PC-3 (cell line): ENCODE data around the gene PIEZO1. TPM values are rescaled to one million over a fixed set of nuclear protein-coding genes. Genes with fewer than 3 reads are reported as not detected.

Experiments used
- ATAC-seq: fragments of 200-7000 bp; cut with Tn5 transposase; 2 replicates; pipeline ENCODE4 v1.9.1; 2020; ENCODE audit warnings: mild to moderate bottlenecking, moderate library complexity
- BruUV-seq: library from RNA; stranded (reverse); fragments of 400-500 nt; replicated peaks from 2 replicates; lab custom pipeline; 2021; lab: Mats Ljungman, UMichigan
- CTCF ChIA-PET: fragments of 300-600 bp; sonication (Branson Sonifier 250); formaldehyde crosslinking; loops from one replicate; lab custom pipeline; 2022; ENCODE audit warnings: antibody characterized with exemption; lab: Charles Lee
- POLR2A ChIA-PET: fragments of 300-600 bp; sonication (Branson Sonifier 250); formaldehyde crosslinking; loops from one replicate; lab custom pipeline; 2022; ENCODE audit warnings: antibody characterized with exemption; ENCODE audit not compliant: unreplicated experiment; lab: Charles Lee
- DNase-seq: peaks from one replicate; pipeline ENCODE4 v3.0.0-alpha.2; 2015
- H2AFZ ChIP-seq: fragments of 300-600 bp; sonication (generic); 2 replicates; pipeline ENCODE4 v1.6.0; 2016; ENCODE audit warnings: antibody characterized with exemption, low read length
- H3F3A ChIP-seq: fragments of 300-600 bp; sonication (generic); one replicate; pipeline ENCODE4 v1.6.0; 2017; ENCODE audit warnings: antibody characterized with exemption, low read length, control low read depth, mild to moderate bottlenecking; ENCODE audit not compliant: unreplicated experiment
- H3K27ac ChIP-seq: fragments of 300-600 bp; sonication (generic); 2 replicates; pipeline ENCODE4 v1.5.1; 2016; ENCODE audit warnings: mild to moderate bottlenecking, low read length
- H3K27me3 ChIP-seq: fragments of 300-600 bp; sonication (generic); 2 replicates; pipeline ENCODE4 v1.6.1; 2016; ENCODE audit warnings: low read length, mixed read lengths
- H3K36me3 ChIP-seq: fragments of 300-600 bp; sonication (generic); 2 replicates; pipeline ENCODE4 v1.6.1; 2016; ENCODE audit warnings: low read depth, mixed run types, low read length, mixed read lengths
- H3K4me1 ChIP-seq: fragments of 300-600 bp; sonication (generic); 2 replicates; pipeline ENCODE4 v1.5.1; 2016; ENCODE audit warnings: low read length; ENCODE audit not compliant: insufficient read depth
- H3K4me2 ChIP-seq: fragments of 300-600 bp; sonication (generic); 2 replicates; pipeline ENCODE4 v1.6.0; 2016; ENCODE audit warnings: low read length
- H3K4me3 ChIP-seq: fragments of 300-600 bp; sonication (generic); 2 replicates; pipeline ENCODE4 v1.5.1; 2016; ENCODE audit warnings: mild to moderate bottlenecking, low read length, mixed read lengths
- H3K79me2 ChIP-seq: fragments of 300-600 bp; sonication (generic); 2 replicates; pipeline ENCODE4 v1.6.1; 2017; ENCODE audit warnings: low read length, mixed read lengths
- H3K9ac ChIP-seq: fragments of 300-600 bp; sonication (generic); 2 replicates; pipeline ENCODE4 v1.6.0; 2016; ENCODE audit warnings: mild to moderate bottlenecking, low read length
- H3K9me2 ChIP-seq: fragments of 300-600 bp; sonication (generic); replicated peaks from 2 replicates; pipeline ENCODE4 v1.6.1; 2016; ENCODE audit warnings: mixed run types, low read length, mixed read lengths
- H3K9me3 ChIP-seq: fragments of 300-600 bp; sonication (generic); 2 replicates; pipeline ENCODE4 v1.6.1; 2016; ENCODE audit warnings: low read length, mixed read lengths
- H4K20me1 ChIP-seq: fragments of 300-600 bp; sonication (generic); 2 replicates; pipeline ENCODE4 v1.6.1; 2016; ENCODE audit warnings: low read length, mixed read lengths
- CTCF ChIP-seq: fragments of 300-600 bp; sonication (generic); conservative IDR thresholded peaks from 2 replicates; pipeline ENCODE4 v1.5.1; 2017; ENCODE audit warnings: antibody characterized with exemption, low read depth, mild to moderate bottlenecking, low read length
- EZH2 ChIP-seq: fragments of 300-600 bp; sonication (generic); IDR thresholded peaks from one replicate; pipeline ENCODE4 v1.6.1; 2017; ENCODE audit warnings: antibody characterized with exemption, mild to moderate bottlenecking, low read length; ENCODE audit not compliant: unreplicated experiment
- EZH2phosphoT487 ChIP-seq: fragments of 300-600 bp; sonication (generic); IDR thresholded peaks from 2 replicates; pipeline ENCODE4 v1.6.1; 2018; ENCODE audit warnings: mild to moderate bottlenecking, antibody characterized with exemption, low read length, borderline replicate concordance
- intact Hi-C: fragments of 100-400 bp; cut with micrococcal nuclease; formaldehyde crosslinking; loops from 2 replicates; pipeline ENCODE4 v1.9.0; 2023
- total RNA-seq: library from RNA; depleted of rRNA; stranded (reverse); fragments of >200 nt; gene quantifications from 2 replicates; pipeline ENCODE4 v1.2.3, GENCODE V29; 2014

The PIEZO1 gene
- total RNA-seq, 1 experiment from 2014 or later: 180 TPM

- Histone ChIP-seq H3K27ac (no peak overlapping the region), H3K9me2 (no peaks in the 10 kb centered on the region), H3K79me2 (no peaks in the 10 kb centered on the region), H3K36me3 (no peaks in the 10 kb centered on the region), H2AFZ (no peak overlapping the region), H3K9me3 (no peaks in the 10 kb centered on the region), H3F3A (no peaks in the 10 kb centered on the region), H3K27me3 (no peaks in the 10 kb centered on the region), H3K4me1 (0 out of 2 replicates have a peak, but pooled peaks cover 3% of the 10 kb centered on the region), H3K4me3 (no peak overlapping the region), H3K9ac (no peak overlapping the region), H4K20me1 (no peaks in the 10 kb centered on the region), H3K4me2 (no peak overlapping the region)
- ChIA-PET CTCF (interaction anchor here (0.7 kb wide), 1 partner anchor 49 kb away, joined by 4 read pairs; no protein-coding TSS in a partner anchor), POLR2A (no interaction called here)
- intact Hi-C loops: no loop called here
- no peak for TF ChIP-seq EZH2phosphoT487
- no peak for TF ChIP-seq CTCF
- no peak for TF ChIP-seq EZH2
- ATAC-seq (no peak), DNase-seq (no peak)
- no TSS peak for BruUV-seq
Observed at GRCh38 chr16:88688013-88688778, 96.8 kb downstream of the PIEZO1 start.

GRCh38 chr16:88687676-88688012 lies 97.4 kb downstream of the PIEZO1 start:
- no peak overlapping the region for H3K27ac ChIP-seq
- 0 out of 2 replicates have a peak, but pooled peaks cover 3% of the 10 kb centered on the region for H3K4me1 ChIP-seq
- ATAC-seq (no peak), DNase-seq (no peak)
- no peaks in the 10 kb centered on the region for H3K79me2 ChIP-seq
- BruUV-seq: no TSS peak
- no peak overlapping the region for H3K4me3 ChIP-seq
- intact Hi-C loops: no loop called here
- ChIA-PET POLR2A (no interaction called here), CTCF (interaction anchor here (0.7 kb wide), 1 partner anchor 50 kb away, joined by 4 read pairs; no protein-coding TSS in a partner anchor)
- no peaks in the 10 kb centered on the region for H3K9me2 ChIP-seq
- no peak overlapping the region for H3K9ac ChIP-seq
- no peaks in the 10 kb centered on the region for H3F3A ChIP-seq
- no peaks in the 10 kb centered on the region for H3K27me3 ChIP-seq
- H4K20me1 ChIP-seq: no peaks in the 10 kb centered on the region
- TF ChIP-seq EZH2phosphoT487 (no peak), CTCF (no peak), EZH2 (no peak)
- H3K36me3 ChIP-seq: no peaks in the 10 kb centered on the region
- H2AFZ ChIP-seq: no peak overlapping the region
- H3K9me3 ChIP-seq: no peaks in the 10 kb centered on the region
- H3K4me2 ChIP-seq: no peak overlapping the region

- no peaks in the 10 kb centered on the region for H4K20me1 ChIP-seq
- POLR2A ChIA-PET: no interaction called here
- CTCF ChIA-PET: no interaction called here
- H3K79me2 ChIP-seq: no peaks in the 10 kb centered on the region
- no peak for DNase-seq
- H3K9me2 ChIP-seq: no peaks in the 10 kb centered on the region
- no peak overlapping the region for H3K4me2 ChIP-seq
- BruUV-seq: no TSS peak
- H3K36me3 ChIP-seq: no peaks in the 10 kb centered on the region
- no peak for ATAC-seq
- H2AFZ ChIP-seq: no peak overlapping the region
- no peaks in the 10 kb centered on the region for H3K9me3 ChIP-seq
- no peaks in the 10 kb centered on the region for H3F3A ChIP-seq
- 0 out of 2 replicates have a peak, but pooled peaks cover 3% of the 10 kb centered on the region for H3K4me1 ChIP-seq
- H3K4me3 ChIP-seq: no peak overlapping the region
- no peaks in the 10 kb centered on the region for H3K27me3 ChIP-seq
- no peak overlapping the region for H3K9ac ChIP-seq
- intact Hi-C loops: no loop called here
- TF ChIP-seq EZH2phosphoT487: no peak
- no peak for TF ChIP-seq EZH2
- no peak for TF ChIP-seq CTCF
- no peak overlapping the region for H3K27ac ChIP-seq
Observed at GRCh38 chr16:88687254-88687576, 97.8 kb downstream of the PIEZO1 start.
